ENCODE measurements around the gene PLP2.

GRCh38 chrX:49212861-49213260 lies 41.2 kb downstream of the PLP2 start:
- TF ChIP-seq CTCF (conservative IDR thresholded peaks at IDR 0.05; ENCODE audit: low read length) = no peak
- no peak for TF ChIP-seq EZH2phosphoT487 (IDR thresholded peaks at IDR 0.05; ENCODE audit: borderline replicate concordance)

All from Loucy (cell line).